SK-N-SH treated with all-trans-retinoic acid at 6 μM for 48 hours (cell line): Measurements from ENCODE around the gene SCFD2.

Source experiments
- ATAC-seq: fragments of 200-7000 bp; cut with Tn5 transposase; 3 replicates; pipeline ENCODE4 v1.9.1; 2020; ENCODE audit warnings: mild to moderate bottlenecking, moderate library complexity
- BACH2 ChIP-seq: fragments of 250-450 bp; sonication (Bioruptor Pico); IDR thresholded peaks from 2 replicates; pipeline ENCODE4 v1.9.0; 2021; ENCODE audit warnings: mild to moderate bottlenecking, borderline replicate concordance
- CREB5 ChIP-seq: fragments of 250-450 bp; sonication (Bioruptor Pico); IDR thresholded peaks from 2 replicates; pipeline ENCODE4 v1.5.1; 2020; ENCODE audit warnings: low read depth, mild to moderate bottlenecking, moderate library complexity
- ESRRG ChIP-seq: fragments of 250-450 bp; sonication (Bioruptor Pico); IDR thresholded peaks from 2 replicates; pipeline ENCODE4 v1.6.1; 2021; ENCODE audit warnings: mild to moderate bottlenecking
- GLIS3 ChIP-seq: fragments of 250-450 bp; sonication (Bioruptor Pico); IDR thresholded peaks from 2 replicates; pipeline ENCODE4 v1.5.0; 2020; ENCODE audit warnings: mild to moderate bottlenecking, moderate library complexity
- ISL1 ChIP-seq: fragments of 250-450 bp; sonication (Bioruptor Pico); IDR thresholded peaks from 2 replicates; pipeline ENCODE4 v2.1.2; 2022; ENCODE audit warnings: mild to moderate bottlenecking, moderate library complexity
- OSR1 ChIP-seq: fragments of 250-450 bp; sonication (Bioruptor Pico); IDR thresholded peaks from 2 replicates; pipeline ENCODE4 v1.8.0; 2022; ENCODE audit warnings: moderate library complexity, mild to moderate bottlenecking, inconsistent platforms
- POU6F1 ChIP-seq: fragments of 250-450 bp; sonication (Bioruptor Pico); IDR thresholded peaks from 2 replicates; pipeline ENCODE4 v1.8.0; 2021; ENCODE audit warnings: low read depth, mild to moderate bottlenecking, moderate library complexity, borderline replicate concordance
- PPARA ChIP-seq: fragments of 250-450 bp; sonication (Bioruptor Pico); IDR thresholded peaks from 2 replicates; pipeline ENCODE4 v1.5.0; 2020; ENCODE audit warnings: mild to moderate bottlenecking, borderline replicate concordance
- RARB ChIP-seq: fragments of 250-450 bp; sonication (Bioruptor Pico); IDR thresholded peaks from 2 replicates; pipeline ENCODE4 v1.8.0; 2021; ENCODE audit warnings: mild to moderate bottlenecking, moderate library complexity
- SNAI2 ChIP-seq: fragments of 250-450 bp; sonication (Bioruptor Pico); IDR thresholded peaks from 2 replicates; pipeline ENCODE4 v1.5.0; 2020; ENCODE audit warnings: mild to moderate bottlenecking, moderate library complexity
- TCF4 ChIP-seq: fragments of 250-450 bp; sonication (Bioruptor Pico); IDR thresholded peaks from 2 replicates; pipeline ENCODE4 v1.8.0; 2021; ENCODE audit warnings: mild to moderate bottlenecking, moderate library complexity, borderline replicate concordance
- TOX ChIP-seq: fragments of 250-450 bp; sonication (Bioruptor Pico); IDR thresholded peaks from 2 replicates; pipeline ENCODE4 v1.8.0; 2021; ENCODE audit warnings: mild to moderate bottlenecking, moderate library complexity, borderline replicate concordance
- TSHZ2 ChIP-seq: fragments of 250-450 bp; sonication (Bioruptor Pico); IDR thresholded peaks from 2 replicates; pipeline ENCODE4 v1.5.0; 2020; ENCODE audit warnings: mild to moderate bottlenecking, moderate library complexity
- ZC3H10 ChIP-seq: fragments of 250-450 bp; sonication (Bioruptor Pico); IDR thresholded peaks from 2 replicates; pipeline ENCODE4 v1.5.1; 2021; ENCODE audit warnings: mild to moderate bottlenecking, moderate library complexity
- ZFP30 ChIP-seq: fragments of 450-650 bp; formaldehyde crosslinking; IDR thresholded peaks from 2 replicates; pipeline ENCODE4 v1.5.0; 2022; ENCODE audit warnings: mild to moderate bottlenecking, moderate library complexity
- ZNF565 ChIP-seq: fragments of 450-650 bp; formaldehyde crosslinking; conservative IDR thresholded peaks from 2 replicates; pipeline ENCODE4 v1.5.0; 2020; ENCODE audit warnings: low read depth, mild to moderate bottlenecking, moderate library complexity
- ZNF70 ChIP-seq: fragments of 450-650 bp; formaldehyde crosslinking; IDR thresholded peaks from 2 replicates; pipeline ENCODE4 v1.5.0; 2020; ENCODE audit warnings: mild to moderate bottlenecking, moderate library complexity
- TF ChIP-seq, protein P1 (sequence below): fragments of 250-450 bp; sonication (Bioruptor Pico); IDR thresholded peaks from 2 replicates; pipeline ENCODE4 v1.5.1; 2021; ENCODE audit warnings: mild to moderate bottlenecking, moderate library complexity

Gene SCFD2

GRCh38 chr4:53064609-53065008, 301.3 kb downstream of the SCFD2 start (continued):
- TF ChIP-seq POU6F1, result no peak
- TF ChIP-seq TSHZ2 (CRISPR knock-in tag), result no peak
- TF ChIP-seq ZNF70 (CRISPR knock-in tag), result no peak

- TF ChIP-seq ZC3H10 (CRISPR knock-in tag) (no peak), ESRRG (no peak), TOX (no peak), ISL1 (CRISPR knock-in tag) (no peak), TSHZ2 (CRISPR knock-in tag) (no peak), ZNF70 (CRISPR knock-in tag) (no peak), BACH2 (CRISPR knock-in tag) (no peak), ZNF565 (no peak), CREB5 (CRISPR knock-in tag) (no peak), TCF4 (no peak), RARB (no peak), PPARA (CRISPR knock-in tag) (no peak), SNAI2 (CRISPR knock-in tag) (no peak), ZFP30 (CRISPR knock-in tag) (no peak), POU6F1 (no peak), OSR1 (no peak), GLIS3 (CRISPR knock-in tag) (no peak)
- TF ChIP-seq, protein P1, sequence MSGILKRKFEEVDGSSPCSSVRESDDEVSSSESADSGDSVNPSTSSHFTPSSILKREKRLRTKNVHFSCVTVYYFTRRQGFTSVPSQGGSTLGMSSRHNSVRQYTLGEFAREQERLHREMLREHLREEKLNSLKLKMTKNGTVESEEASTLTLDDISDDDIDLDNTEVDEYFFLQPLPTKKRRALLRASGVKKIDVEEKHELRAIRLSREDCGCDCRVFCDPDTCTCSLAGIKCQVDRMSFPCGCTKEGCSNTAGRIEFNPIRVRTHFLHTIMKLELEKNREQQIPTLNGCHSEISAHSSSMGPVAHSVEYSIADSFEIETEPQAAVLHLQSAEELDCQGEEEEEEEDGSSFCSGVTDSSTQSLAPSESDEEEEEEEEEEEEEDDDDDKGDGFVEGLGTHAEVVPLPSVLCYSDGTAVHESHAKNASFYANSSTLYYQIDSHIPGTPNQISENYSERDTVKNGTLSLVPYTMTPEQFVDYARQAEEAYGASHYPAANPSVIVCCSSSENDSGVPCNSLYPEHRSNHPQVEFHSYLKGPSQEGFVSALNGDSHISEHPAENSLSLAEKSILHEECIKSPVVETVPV (CRISPR knock-in tag), result no peak
- ATAC-seq, result no peak
These were observed 304.6 kb downstream of the SCFD2 start for GRCh38 chr4:53061091-53061850.

GRCh38 chr4:53060278-53060677, 305.6 kb downstream of the SCFD2 start:
- no peak for ATAC-seq
- TF ChIP-seq CREB5 (CRISPR knock-in tag), result no peak
